ENCODE data around the gene HSPA9. TPM values are rescaled to one million over a fixed set of nuclear protein-coding genes. Genes with fewer than 3 reads are reported as not detected.

Gene HSPA9
- total RNA-seq, 2 donors from 2014 or later, result 448 to 505 TPM

GRCh38 chr5:138564242-138564641, 11.0 kb downstream of the HSPA9 start:
- Mint-ChIP-seq H3K9me3 (no peaks in the 10 kb centered on the region), H3K4me1 (ENCODE audit: low read depth) (peaks cover 54% of the 10 kb centered on the region), H3K36me3 (ENCODE audit: insufficient read depth in 2 of 2) (peaks cover 22 to 74% of the 10 kb centered on the region in 2 donors), H3K4me3 (no peak overlapping the region), H3K27me3 (ENCODE audit: low read depth) (no peaks in the 10 kb centered on the region), H3K27ac (no peak overlapping the region)
- DNase-seq (no peak), ATAC-seq (replicated peaks in 1 of 2) (no peak)

DNA sequence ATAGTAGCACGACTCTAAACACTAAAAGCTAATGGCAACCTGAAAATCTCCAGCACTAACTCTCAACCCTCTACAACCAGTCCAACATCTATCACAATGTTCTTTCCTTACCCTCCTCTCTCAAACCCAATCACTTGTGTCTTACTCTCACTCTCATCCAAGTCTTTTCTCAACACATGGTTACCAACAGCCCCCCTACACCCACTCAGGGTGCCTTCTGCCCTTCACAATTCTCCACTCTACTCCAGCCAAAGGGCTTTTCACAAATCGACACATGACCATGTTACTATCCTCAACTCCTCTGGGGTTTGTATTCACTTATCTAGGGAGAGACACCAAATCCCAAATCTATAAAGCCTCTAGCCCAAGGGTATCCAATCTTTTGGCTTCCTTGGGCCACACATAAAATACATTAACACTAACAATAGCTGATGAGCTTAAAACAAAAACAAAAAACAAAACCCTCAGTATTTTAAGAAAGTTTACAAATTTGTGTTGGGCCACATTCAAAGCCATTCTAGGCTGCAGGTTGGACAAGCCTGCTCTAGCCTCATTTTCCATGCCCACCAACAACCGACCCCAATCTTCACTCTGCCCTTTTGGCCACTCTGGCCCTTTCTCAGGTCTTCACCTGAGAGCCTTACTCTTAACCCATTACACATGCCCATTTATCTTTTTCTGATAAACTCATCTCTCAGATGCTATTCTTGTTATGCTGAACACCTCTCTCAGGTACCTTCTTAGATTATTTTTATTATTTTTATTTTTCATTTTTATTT, 11.7 kb downstream of the HSPA9 start:
- Mint-ChIP-seq H3K36me3 (ENCODE audit: insufficient read depth in 2 of 2) (peaks cover 23 to 74% of the 10 kb centered on the region in 2 donors), H3K4me3 (no peak overlapping the region), H3K4me1 (ENCODE audit: low read depth) (peaks cover 47% of the 10 kb centered on the region), H3K27me3 (ENCODE audit: low read depth) (no peaks in the 10 kb centered on the region), H3K9me3 (no peaks in the 10 kb centered on the region), H3K27ac (peak overlapping the region; percentile 29)
- ATAC-seq (replicated peaks in 1 of 2), result no peak
- no peak for DNase-seq

DNA sequence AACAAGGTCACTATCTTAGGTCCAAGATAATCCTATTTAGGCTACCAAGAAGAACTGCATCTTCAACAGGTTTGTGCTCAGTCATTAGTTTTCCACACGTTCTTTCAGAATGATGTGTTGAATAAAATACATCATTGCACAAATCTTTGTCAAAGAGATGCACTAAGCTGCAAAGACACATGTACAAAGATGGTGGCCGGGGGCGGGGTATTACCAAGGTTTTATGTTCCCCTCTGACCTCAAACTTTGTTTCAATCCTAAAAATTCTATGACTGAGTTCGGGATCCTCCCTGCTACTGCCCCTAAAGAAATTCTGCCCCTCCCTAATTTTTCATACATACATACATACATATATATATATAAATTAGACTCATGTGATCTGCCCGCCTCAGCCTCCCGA, 14.2 kb downstream of the HSPA9 start:
- Mint-ChIP-seq H3K9me3 (no peaks in the 10 kb centered on the region), H3K27ac (peak overlapping the region; percentile 25), H3K27me3 (ENCODE audit: low read depth) (no peaks in the 10 kb centered on the region), H3K4me3 (no peak overlapping the region), H3K36me3 (ENCODE audit: insufficient read depth in 2 of 2) (peaks cover 27 to 73% of the 10 kb centered on the region in 2 donors), H3K4me1 (ENCODE audit: low read depth) (peaks cover 22% of the 10 kb centered on the region)
- ATAC-seq (replicated peaks in 1 of 2) (no peak), DNase-seq (no peak)

- peaks cover 25 to 66% of the 10 kb centered on the region in 2 donors for H3K36me3 Mint-ChIP-seq (ENCODE audit: insufficient read depth in 2 of 2)
- H3K27ac Mint-ChIP-seq, result peak overlapping the region; percentile 25
- H3K9me3 Mint-ChIP-seq, result no peaks in the 10 kb centered on the region
- no peak overlapping the region for H3K4me3 Mint-ChIP-seq
- DNase-seq (no peak), ATAC-seq (replicated peaks in 1 of 2) (no peak)
- H3K4me1 Mint-ChIP-seq (ENCODE audit: low read depth), result peaks cover 13% of the 10 kb centered on the region
- no peaks in the 10 kb centered on the region for H3K27me3 Mint-ChIP-seq (ENCODE audit: low read depth)
These were observed 15.3 kb downstream of the HSPA9 start for GRCh38 chr5:138559937-138560336.

GRCh38 chr5:138557677-138558076, 17.5 kb downstream of the HSPA9 start:
- peaks cover 20 to 66% of the 10 kb centered on the region in 2 donors for H3K36me3 Mint-ChIP-seq (ENCODE audit: insufficient read depth in 2 of 2)
- ATAC-seq (replicated peaks in 1 of 2), result no peak
- no peak for DNase-seq
- H3K27me3 Mint-ChIP-seq (ENCODE audit: low read depth), result no peaks in the 10 kb centered on the region
- no peak overlapping the region for H3K4me3 Mint-ChIP-seq
- H3K27ac Mint-ChIP-seq, result peak overlapping the region; percentile 2
- H3K4me1 Mint-ChIP-seq (ENCODE audit: low read depth), result peaks cover 7% of the 10 kb centered on the region
- H3K9me3 Mint-ChIP-seq, result no peaks in the 10 kb centered on the region

DNA sequence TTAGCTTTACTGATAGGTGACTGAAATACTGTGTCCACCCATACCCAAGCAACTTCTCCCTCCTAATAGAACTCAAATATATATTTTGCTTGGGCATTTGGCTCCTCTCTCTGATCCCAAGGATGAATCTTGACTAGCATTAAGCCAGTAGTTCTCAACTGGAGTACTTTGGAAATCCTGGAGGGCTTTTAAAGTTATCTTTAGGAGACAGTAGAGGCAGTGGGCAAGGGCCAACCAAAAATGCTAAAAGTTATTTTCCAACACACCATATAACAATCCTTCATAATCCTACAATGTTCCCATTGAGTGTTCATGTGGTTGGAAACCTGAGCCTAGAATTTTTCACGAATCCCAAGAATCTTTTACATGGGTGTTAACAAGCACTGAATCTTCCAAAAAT, 21.1 kb downstream of the HSPA9 start:
- no peak overlapping the region for H3K4me3 Mint-ChIP-seq
- H3K36me3 Mint-ChIP-seq (ENCODE audit: insufficient read depth in 2 of 2), result peaks cover 12 to 45% of the 10 kb centered on the region in 2 donors
- DNase-seq (no peak), ATAC-seq (replicated peaks in 1 of 2) (no peak)
- no peaks in the 10 kb centered on the region for H3K27me3 Mint-ChIP-seq (ENCODE audit: low read depth)
- H3K9me3 Mint-ChIP-seq, result no peaks in the 10 kb centered on the region
- H3K27ac Mint-ChIP-seq, result peak overlapping the region; percentile 56
- peaks cover 15% of the 10 kb centered on the region for H3K4me1 Mint-ChIP-seq (ENCODE audit: low read depth)

- H3K27me3 Mint-ChIP-seq (ENCODE audit: low read depth), result no peaks in the 10 kb centered on the region
- DNase-seq, result no peak
- no peak overlapping the region for H3K27ac Mint-ChIP-seq
- no peak overlapping the region for H3K4me3 Mint-ChIP-seq
- no peaks in the 10 kb centered on the region for H3K9me3 Mint-ChIP-seq
- peaks cover 9 to 39% of the 10 kb centered on the region in 2 donors for H3K36me3 Mint-ChIP-seq (ENCODE audit: insufficient read depth in 2 of 2)
- ATAC-seq (replicated peaks in 1 of 2), result no peak
- peaks cover 18% of the 10 kb centered on the region for H3K4me1 Mint-ChIP-seq (ENCODE audit: low read depth)
These were observed 21.6 kb downstream of the HSPA9 start for GRCh38 chr5:138553437-138554095.

DNA sequence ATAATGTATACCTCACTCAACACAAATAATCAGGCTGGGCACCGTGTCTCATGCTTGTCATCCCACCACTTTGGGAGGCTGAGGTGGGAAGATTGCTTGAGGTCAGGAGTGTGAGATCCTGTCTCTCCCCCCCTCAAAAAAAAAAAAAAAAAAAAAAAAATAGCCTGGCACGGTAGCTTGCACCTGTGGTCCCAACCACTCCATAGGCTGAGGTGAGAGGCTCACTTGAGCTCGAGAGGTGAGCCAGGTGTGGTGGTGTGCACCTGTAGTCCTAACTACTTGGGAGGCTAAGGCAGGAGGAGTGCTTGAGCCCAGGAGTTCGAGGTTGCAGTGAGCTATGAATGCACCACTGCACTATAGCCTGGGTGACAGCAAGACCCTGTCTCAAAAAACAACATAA, 22.5 kb downstream of the HSPA9 start:
- Mint-ChIP-seq H3K27me3 (ENCODE audit: low read depth) (no peaks in the 10 kb centered on the region), H3K27ac (no peak overlapping the region), H3K4me1 (ENCODE audit: low read depth) (peaks cover 27% of the 10 kb centered on the region), H3K4me3 (no peak overlapping the region), H3K36me3 (ENCODE audit: insufficient read depth in 2 of 2) (peaks cover 7 to 32% of the 10 kb centered on the region in 2 donors), H3K9me3 (no peaks in the 10 kb centered on the region)
- DNase-seq, result no peak
- no peak for ATAC-seq (replicated peaks in 1 of 2)

DNA sequence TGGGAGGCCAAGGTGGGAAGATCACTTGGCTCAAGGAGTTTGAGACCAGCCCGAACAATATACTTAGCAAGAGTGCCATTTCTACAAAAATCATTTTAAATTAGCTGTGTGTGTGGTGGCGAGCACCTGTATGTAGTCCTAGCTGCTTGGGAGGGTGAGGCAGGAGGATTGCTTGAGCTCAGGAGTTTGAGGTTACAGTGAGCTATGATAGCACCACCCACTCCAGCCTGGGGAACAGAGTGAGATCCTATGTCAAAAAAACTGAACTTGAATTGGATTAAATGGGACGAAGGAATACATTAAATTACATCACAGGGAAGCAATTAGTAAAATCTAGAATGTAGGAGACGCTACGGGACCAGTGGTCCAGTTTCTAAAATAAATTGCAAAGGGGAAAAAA, 25.8 kb downstream of the HSPA9 start:
- DNase-seq (no peak), ATAC-seq (replicated peaks in 1 of 2) (no peak)
- H3K27ac Mint-ChIP-seq, result no peak overlapping the region
- H3K4me3 Mint-ChIP-seq, result no peak overlapping the region
- H3K4me1 Mint-ChIP-seq (ENCODE audit: low read depth), result peaks cover 58% of the 10 kb centered on the region
- H3K27me3 Mint-ChIP-seq (ENCODE audit: low read depth), result no peaks in the 10 kb centered on the region
- H3K9me3 Mint-ChIP-seq, result no peaks in the 10 kb centered on the region
- H3K36me3 Mint-ChIP-seq (ENCODE audit: insufficient read depth in 2 of 2), result peaks cover 3 to 13% of the 10 kb centered on the region in 2 donors

DNA sequence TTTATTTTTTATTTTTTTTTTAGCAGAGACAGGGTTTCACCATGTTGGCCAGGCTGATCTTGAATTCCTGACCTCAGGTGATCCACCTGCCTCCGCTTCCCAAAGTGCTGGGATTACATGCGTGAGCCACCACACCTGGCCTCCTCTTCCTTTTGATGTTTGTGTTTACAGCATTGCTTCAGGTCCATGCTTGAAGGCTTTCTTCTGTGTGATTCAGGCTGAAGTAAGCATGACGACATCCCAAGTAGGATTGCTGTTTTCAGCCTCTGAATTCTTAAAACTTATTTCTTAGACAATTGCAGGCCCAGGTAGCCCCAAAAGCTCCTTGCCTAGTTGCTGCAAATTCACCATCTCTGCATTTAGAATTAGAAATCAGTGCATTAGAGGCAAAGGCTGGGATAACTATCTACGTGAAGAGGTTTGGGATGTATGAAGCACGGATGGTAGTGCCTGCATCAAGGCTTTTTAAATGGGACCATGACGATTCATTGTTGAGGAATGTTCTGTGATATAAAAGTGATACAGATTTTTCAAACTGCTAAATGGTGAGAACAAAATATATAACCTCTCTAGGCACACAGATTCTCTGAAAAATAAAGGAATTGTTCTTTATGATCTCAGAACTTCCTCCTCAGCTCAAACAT, 29.2 kb downstream of the HSPA9 start:
- Mint-ChIP-seq H3K4me3 (peak overlapping the region; percentile 59 to 97), H3K9me3 (no peaks in the 10 kb centered on the region), H3K4me1 (ENCODE audit: low read depth) (peaks cover 70% of the 10 kb centered on the region), H3K27ac (peak overlapping the region; percentile 97), H3K36me3 (ENCODE audit: insufficient read depth in 2 of 2) (peaks cover 13 to 22% of the 10 kb centered on the region in 2 donors), H3K27me3 (ENCODE audit: low read depth) (no peaks in the 10 kb centered on the region)
- DNase-seq (no peak), ATAC-seq (replicated peaks in 1 of 2) (no peak)

GRCh38 chr5:138544181-138545134, 30.7 kb downstream of the HSPA9 start:
- Mint-ChIP-seq H3K4me3 (peak overlapping the region; percentile 97), H3K27ac (peak overlapping the region; percentile 97), H3K27me3 (ENCODE audit: low read depth) (no peaks in the 10 kb centered on the region), H3K36me3 (ENCODE audit: insufficient read depth in 2 of 2) (peaks cover 13 to 29% of the 10 kb centered on the region in 2 donors), H3K4me1 (ENCODE audit: low read depth) (peaks cover 77% of the 10 kb centered on the region), H3K9me3 (no peaks in the 10 kb centered on the region)
- ATAC-seq (replicated peaks in 1 of 2) (no peak), DNase-seq (peak; percentile 33 to 34)

DNA sequence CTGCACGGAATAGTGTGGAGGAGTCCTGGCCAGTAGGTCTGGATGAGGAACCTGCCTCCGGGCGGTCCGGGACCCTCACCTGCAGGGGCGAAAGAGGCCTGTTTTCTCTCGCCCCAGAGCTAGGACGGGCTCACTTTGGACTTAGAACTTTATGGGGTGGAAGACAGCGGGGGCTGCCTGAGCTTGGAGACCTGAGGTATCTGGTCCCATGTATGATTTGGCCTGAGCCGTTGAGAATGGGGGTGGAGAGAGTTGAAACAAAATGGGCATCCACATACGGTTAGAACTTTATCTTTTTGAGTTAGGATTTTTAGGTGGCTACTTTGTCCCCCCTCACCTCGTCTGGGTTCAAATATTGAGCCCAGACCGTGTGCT, 31.5 kb downstream of the HSPA9 start:
- no peaks in the 10 kb centered on the region for H3K9me3 Mint-ChIP-seq

More for the DNA sequence above, 31.5 kb downstream of the HSPA9 start:
- ATAC-seq (replicated peaks in 1 of 2) (peak; percentile 67 to 68), DNase-seq (peak in 1 of 2 donors; percentile 81)
- H3K27me3 Mint-ChIP-seq (ENCODE audit: low read depth), result no peaks in the 10 kb centered on the region
- H3K27ac Mint-ChIP-seq, result peak overlapping the region; percentile 97
- H3K36me3 Mint-ChIP-seq (ENCODE audit: insufficient read depth in 2 of 2), result peaks cover 13 to 26% of the 10 kb centered on the region in 2 donors
- peak overlapping the region; percentile 97 for H3K4me3 Mint-ChIP-seq
- H3K4me1 Mint-ChIP-seq (ENCODE audit: low read depth), result peaks cover 80% of the 10 kb centered on the region
